ENCODE results near the gene GPS2.

DNA sequence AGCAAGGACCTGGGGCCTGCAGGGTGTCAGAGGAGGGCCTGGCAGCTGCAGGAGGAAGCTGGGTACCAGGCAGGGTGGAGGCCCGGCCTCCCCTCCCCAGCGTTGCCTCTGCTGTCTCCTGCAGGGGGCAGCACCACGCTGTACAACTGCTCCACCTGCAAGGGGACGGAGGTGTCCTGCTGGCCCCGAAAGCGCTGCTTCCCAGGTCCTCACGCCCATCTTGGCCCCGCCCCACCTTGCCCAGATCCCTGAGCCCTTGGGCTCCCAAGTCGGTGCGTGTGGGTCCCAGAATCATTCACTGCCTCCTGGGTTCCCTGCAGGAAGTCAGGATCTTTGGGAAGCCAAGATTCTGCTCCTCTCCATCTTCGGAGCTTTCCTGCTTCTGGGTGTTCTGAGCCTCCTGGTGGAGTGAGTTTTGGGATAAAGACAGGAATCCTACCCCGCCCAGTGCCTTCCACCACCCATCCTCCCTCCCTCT, 41.0 kb upstream of the GPS2 start:
- TF ChIP-seq EZH2 (optimal IDR thresholded peaks at IDR 0.05; ENCODE audit: low read depth, low read length) (no peak), CTCF (IDR thresholded peaks at IDR 0.05; ENCODE audit: low read length) (peak; percentile 92)
